ENCODE measurements around the gene NCAM1. TPM values are rescaled to one million over a fixed set of nuclear protein-coding genes. Genes with fewer than 3 reads are reported as not detected.

Gene NCAM1
- total RNA-seq, 1 experiment from 2014 or later, result 0.95 TPM

GRCh38 chr11:113255096-113255495 is 293.9 kb downstream of the NCAM1 start:
- no peaks in the 10 kb centered on the region for H3K9me3 ChIP-seq
- POLR2A ChIA-PET, result no interaction called here
- TF ChIP-seq, protein P1, sequence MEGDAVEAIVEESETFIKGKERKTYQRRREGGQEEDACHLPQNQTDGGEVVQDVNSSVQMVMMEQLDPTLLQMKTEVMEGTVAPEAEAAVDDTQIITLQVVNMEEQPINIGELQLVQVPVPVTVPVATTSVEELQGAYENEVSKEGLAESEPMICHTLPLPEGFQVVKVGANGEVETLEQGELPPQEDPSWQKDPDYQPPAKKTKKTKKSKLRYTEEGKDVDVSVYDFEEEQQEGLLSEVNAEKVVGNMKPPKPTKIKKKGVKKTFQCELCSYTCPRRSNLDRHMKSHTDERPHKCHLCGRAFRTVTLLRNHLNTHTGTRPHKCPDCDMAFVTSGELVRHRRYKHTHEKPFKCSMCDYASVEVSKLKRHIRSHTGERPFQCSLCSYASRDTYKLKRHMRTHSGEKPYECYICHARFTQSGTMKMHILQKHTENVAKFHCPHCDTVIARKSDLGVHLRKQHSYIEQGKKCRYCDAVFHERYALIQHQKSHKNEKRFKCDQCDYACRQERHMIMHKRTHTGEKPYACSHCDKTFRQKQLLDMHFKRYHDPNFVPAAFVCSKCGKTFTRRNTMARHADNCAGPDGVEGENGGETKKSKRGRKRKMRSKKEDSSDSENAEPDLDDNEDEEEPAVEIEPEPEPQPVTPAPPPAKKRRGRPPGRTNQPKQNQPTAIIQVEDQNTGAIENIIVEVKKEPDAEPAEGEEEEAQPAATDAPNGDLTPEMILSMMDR (IDR thresholded peaks at IDR 0.05; ENCODE audit: insufficient read depth in 1 of 2, low read depth in 1 of 2, low read length in 1 of 2, severe bottlenecking in 1 of 2, unreplicated experiment in 1 of 2), result no peak
- H3K27me3 ChIP-seq (replicated peaks; ENCODE audit: control insufficient read depth, insufficient read depth, low read length), result no peaks in the 10 kb centered on the region; the same call in 1 of the 2 replicates
- CTCF ChIA-PET, result no interaction called here
- DNase-seq, result no peak
- H3K36me3 Mint-ChIP-seq (ENCODE audit: insufficient read depth, unreplicated experiment), result no peaks in the 10 kb centered on the region
- no peaks in the 10 kb centered on the region for H3K4me1 ChIP-seq
- H3K4me3 Mint-ChIP-seq (ENCODE audit: unreplicated experiment), result no peak overlapping the region
- H3K27ac Mint-ChIP-seq (ENCODE audit: unreplicated experiment), result no peak overlapping the region
- H3K4me3 ChIP-seq (ENCODE audit: low read depth, low read length), result no peak overlapping the region
- no TSS peak for BruUV-seq (replicated peaks)
- no peaks in the 10 kb centered on the region for H3K36me3 ChIP-seq (ENCODE audit: control insufficient read depth, insufficient read depth, low read length)
- H3K9me3 Mint-ChIP-seq (ENCODE audit: unreplicated experiment), result no peaks in the 10 kb centered on the region
- H3K27me3 Mint-ChIP-seq (ENCODE audit: insufficient read depth, unreplicated experiment), result peaks cover 25% of the 10 kb centered on the region
- no peaks in the 10 kb centered on the region for H3K4me1 Mint-ChIP-seq (ENCODE audit: low read depth, unreplicated experiment)
- intact Hi-C loops (cut with micrococcal nuclease; ENCODE audit: unreplicated experiment), result no loop called here

GRCh38 chr11:113255741-113256140 is 294.5 kb downstream of the NCAM1 start:
- intact Hi-C loops (cut with micrococcal nuclease; ENCODE audit: unreplicated experiment), result no loop called here
- CTCF ChIA-PET, result no interaction called here
- BruUV-seq (replicated peaks), result no TSS peak

DNA sequence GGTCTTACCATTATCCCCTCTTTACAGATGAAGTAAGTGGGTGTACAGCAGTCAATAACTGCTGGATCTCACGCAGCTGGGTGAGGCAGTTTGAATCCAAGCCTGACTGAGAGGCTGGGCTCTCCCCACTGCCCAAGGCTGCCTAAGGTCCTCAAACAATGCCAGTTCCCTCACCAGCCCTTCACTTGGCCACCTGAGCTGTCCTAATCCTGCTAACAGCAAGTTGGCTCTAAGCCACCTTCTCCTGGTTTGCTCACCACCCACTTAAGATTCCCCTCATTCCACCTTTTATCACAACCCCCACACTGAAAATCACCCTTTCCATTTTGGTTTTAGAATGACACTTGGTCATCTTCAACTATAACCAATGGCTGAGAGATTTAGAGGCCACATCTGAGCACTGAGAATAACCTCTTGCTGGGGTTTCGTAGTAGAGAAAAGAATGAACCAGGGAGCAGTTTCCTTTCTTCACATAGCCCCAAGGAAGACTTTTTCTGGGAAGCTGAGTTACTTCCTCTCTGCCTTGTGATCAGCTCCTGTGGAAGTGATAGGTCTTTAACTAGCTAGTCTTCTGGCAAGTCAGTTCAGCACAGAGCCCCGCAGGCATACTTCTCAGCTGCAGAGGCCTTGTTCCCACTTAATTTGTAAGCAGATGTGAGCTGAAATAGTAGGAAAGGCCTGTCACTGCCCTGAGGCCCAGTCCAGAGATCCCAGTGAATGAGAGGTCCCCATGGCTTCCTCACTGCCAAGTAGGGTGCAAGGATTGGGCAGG is 295.4 kb downstream of the NCAM1 start:
- TF ChIP-seq, protein P1 (IDR thresholded peaks at IDR 0.05; ENCODE audit: insufficient read depth in 1 of 2, low read depth in 1 of 2, low read length in 1 of 2, severe bottlenecking in 1 of 2, unreplicated experiment in 1 of 2), result no peak
- Histone ChIP-seq H3K9me3 (no peaks in the 10 kb centered on the region), H3K27me3 (replicated peaks; ENCODE audit: control insufficient read depth, insufficient read depth, low read length) (no peaks in the 10 kb centered on the region), H3K36me3 (ENCODE audit: control insufficient read depth, insufficient read depth, low read length) (no peaks in the 10 kb centered on the region), H3K4me3 (ENCODE audit: low read depth, low read length) (no peak overlapping the region), H3K4me1 (no peaks in the 10 kb centered on the region)
- H3K27ac Mint-ChIP-seq (ENCODE audit: unreplicated experiment), result no peak overlapping the region
- BruUV-seq (replicated peaks), result no TSS peak
- intact Hi-C loops (cut with micrococcal nuclease; ENCODE audit: unreplicated experiment), result no loop called here
- no peaks in the 10 kb centered on the region for H3K36me3 Mint-ChIP-seq (ENCODE audit: insufficient read depth, unreplicated experiment)
- no peaks in the 10 kb centered on the region for H3K9me3 Mint-ChIP-seq (ENCODE audit: unreplicated experiment)
- POLR2A ChIA-PET, result no interaction called here
- no peak overlapping the region for H3K4me3 Mint-ChIP-seq (ENCODE audit: unreplicated experiment)
- DNase-seq, result no peak
- no peaks in the 10 kb centered on the region for H3K4me1 Mint-ChIP-seq (ENCODE audit: low read depth, unreplicated experiment)
- CTCF ChIA-PET, result interaction anchor here (0.6 kb wide), 1 partner anchor 90 kb away, joined by 5 read pairs; no protein-coding TSS in a partner anchor
- peaks cover 21% of the 10 kb centered on the region for H3K27me3 Mint-ChIP-seq (ENCODE audit: insufficient read depth, unreplicated experiment)

More at GRCh38 chr11:113255741-113256140, 294.5 kb downstream of the NCAM1 start:
- H3K27ac Mint-ChIP-seq (ENCODE audit: unreplicated experiment), result no peak overlapping the region
- no peak overlapping the region for H3K4me3 ChIP-seq (ENCODE audit: low read depth, low read length)
- H3K4me3 Mint-ChIP-seq (ENCODE audit: unreplicated experiment), result no peak overlapping the region
- no peaks in the 10 kb centered on the region for H3K36me3 Mint-ChIP-seq (ENCODE audit: insufficient read depth, unreplicated experiment)
- no peaks in the 10 kb centered on the region for H3K36me3 ChIP-seq (ENCODE audit: control insufficient read depth, insufficient read depth, low read length)
- H3K27me3 Mint-ChIP-seq (ENCODE audit: insufficient read depth, unreplicated experiment), result peaks cover 25% of the 10 kb centered on the region
- no peaks in the 10 kb centered on the region for H3K4me1 ChIP-seq
- DNase-seq, result no peak
- no peaks in the 10 kb centered on the region; the same call in 1 of the 2 replicates for H3K27me3 ChIP-seq (replicated peaks; ENCODE audit: control insufficient read depth, insufficient read depth, low read length)
- TF ChIP-seq, protein P1 (IDR thresholded peaks at IDR 0.05; ENCODE audit: insufficient read depth in 1 of 2, low read depth in 1 of 2, low read length in 1 of 2, severe bottlenecking in 1 of 2, unreplicated experiment in 1 of 2), result no peak
- POLR2A ChIA-PET, result no interaction called here
- no peaks in the 10 kb centered on the region for H3K4me1 Mint-ChIP-seq (ENCODE audit: low read depth, unreplicated experiment)
- H3K9me3 Mint-ChIP-seq (ENCODE audit: unreplicated experiment), result no peaks in the 10 kb centered on the region
- H3K9me3 ChIP-seq, result no peaks in the 10 kb centered on the region
